IMR-90 (cell line): Measurements from ENCODE around the gene CNGB1. TPM values are rescaled to one million over a fixed set of nuclear protein-coding genes. Genes with fewer than 3 reads are reported as not detected.

ENCODE experiments used
- ATAC-seq: fragments of 200-7000 bp; cut with Tn5 transposase; 2 replicates; pipeline ENCODE4 v1.9.1; 2020; ENCODE audit warnings: low read depth, mild to moderate bottlenecking, moderate library complexity
- BruUV-seq: library from RNA; stranded (reverse); fragments of 400-500 nt; replicated peaks from 2 replicates; lab custom pipeline; 2021; lab: Mats Ljungman, UMichigan
- CTCF ChIA-PET: fragments of 300-600 bp; formaldehyde crosslinking; extraction: SDS; loops from one replicate; lab custom pipeline; 2021; ENCODE audit warnings: antibody characterized with exemption; lab: Yijun Ruan, JAX
- POLR2A ChIA-PET: fragments of 300-600 bp; sonication (Branson Sonifier 250); formaldehyde crosslinking; loops from one replicate; lab custom pipeline; 2022; ENCODE audit warnings: antibody characterized with exemption; ENCODE audit not compliant: unreplicated experiment; lab: Charles Lee
- DNase-seq: peaks from one replicate; pipeline ENCODE4 v3.0.0; 2013
- H2AFZ ChIP-seq: replicated peaks from 2 replicates; pipeline ENCODE3; 2013; ENCODE audit warnings: low read length, mild to moderate bottlenecking; ENCODE audit not compliant: poor library complexity
- H2AK5ac ChIP-seq: 2 replicates; pipeline ENCODE4 v1.6.1; 2013; ENCODE audit warnings: low read depth, low read length, inconsistent platforms
- H2AK9ac ChIP-seq: replicated peaks from 2 replicates; pipeline ENCODE3; 2013; ENCODE audit warnings: mild to moderate bottlenecking, low read depth, low read length, moderate library complexity; ENCODE audit not compliant: poor library complexity
- H2BK120ac ChIP-seq: 2 replicates; pipeline ENCODE4 v1.6.1; 2013; ENCODE audit warnings: low read depth, low read length, inconsistent platforms
- H2BK15ac ChIP-seq: 3 replicates; pipeline ENCODE4 v1.6.1; 2013; ENCODE audit warnings: low read depth, low read length, inconsistent platforms
- H2BK20ac ChIP-seq: 2 replicates; pipeline ENCODE4 v1.6.1; 2013; ENCODE audit warnings: low read depth, mild to moderate bottlenecking, inconsistent platforms, low read length, moderate library complexity
- H2BK5ac ChIP-seq: 2 replicates; pipeline ENCODE4 v1.6.1; 2013; ENCODE audit warnings: mild to moderate bottlenecking, low read depth, low read length, inconsistent platforms; ENCODE audit not compliant: poor library complexity, severe bottlenecking
- H3K14ac ChIP-seq: replicated peaks from 2 replicates; pipeline ENCODE4 v1.6.1; 2013; ENCODE audit warnings: low read depth, low read length, inconsistent platforms
- H3K18ac ChIP-seq: 2 replicates; pipeline ENCODE4 v1.6.1; 2013; ENCODE audit warnings: low read depth, low read length, control low read depth
- H3K23ac ChIP-seq: 2 replicates; pipeline ENCODE4 v1.6.1; 2013; ENCODE audit warnings: low read depth, low read length, inconsistent platforms
- H3K27ac ChIP-seq: 2 replicates; pipeline ENCODE4 v1.5.1; 2013; ENCODE audit warnings: mild to moderate bottlenecking, control low read depth, low read length; ENCODE audit not compliant: insufficient read depth
- H3K27me3 ChIP-seq: 2 replicates; pipeline ENCODE4 v1.6.1; 2013; ENCODE audit warnings: low read length; ENCODE audit not compliant: control insufficient read depth, insufficient read depth
- H3K36me3 ChIP-seq: 2 replicates; pipeline ENCODE4 v1.6.1; 2013; ENCODE audit warnings: low read length, mixed read lengths; ENCODE audit not compliant: control insufficient read depth, insufficient read depth
- H3K4ac ChIP-seq: 2 replicates; pipeline ENCODE4 v1.6.1; 2013; ENCODE audit warnings: low read depth, low read length, inconsistent platforms
- H3K4me1 ChIP-seq: 2 replicates; pipeline ENCODE4 v1.6.1; 2013; ENCODE audit warnings: low read length, mixed read lengths; ENCODE audit not compliant: control insufficient read depth, insufficient read depth
- H3K4me2 ChIP-seq: 2 replicates; pipeline ENCODE4 v1.6.1; 2013; ENCODE audit warnings: low read depth, mild to moderate bottlenecking, control low read depth, low read length, moderate library complexity
- H3K4me3 ChIP-seq: 2 replicates; pipeline ENCODE4 v1.5.1; 2013; ENCODE audit warnings: low read depth, mild to moderate bottlenecking, control low read depth, low read length, moderate library complexity; ENCODE audit not compliant: insufficient read depth
- H3K56ac ChIP-seq: 2 replicates; pipeline ENCODE4 v1.6.1; 2013; ENCODE audit warnings: low read length, inconsistent platforms; ENCODE audit not compliant: insufficient read depth; ENCODE audit errors: extremely low read depth
- H3K79me1 ChIP-seq, 2 experiments: 2 replicates each; pipeline ENCODE4 v1.6.1; 2013; ENCODE audit warnings: low read length in 2 of 2, inconsistent platforms in 1 of 2, low read depth in 1 of 2
- H3K9ac ChIP-seq: 2 replicates; pipeline ENCODE4 v1.6.1; 2013; ENCODE audit warnings: low read depth, low read length, control low read depth
- H3K9me1 ChIP-seq: 2 replicates; pipeline ENCODE4 v1.6.1; 2013; ENCODE audit warnings: low read length, inconsistent platforms; ENCODE audit not compliant: insufficient read depth
- H3K9me3 ChIP-seq: 2 replicates; pipeline ENCODE4 v1.6.1; 2013; ENCODE audit warnings: low read length; ENCODE audit not compliant: control insufficient read depth, insufficient read depth
- H4K20me1 ChIP-seq: 2 replicates; pipeline ENCODE4 v1.6.1; 2013; ENCODE audit warnings: low read length, inconsistent platforms; ENCODE audit not compliant: insufficient read depth
- H4K5ac ChIP-seq: 2 replicates; pipeline ENCODE4 v1.6.1; 2013; ENCODE audit warnings: mild to moderate bottlenecking, low read depth, low read length, control low read depth
- H4K8ac ChIP-seq, 2 experiments: 2 replicates each; pipeline ENCODE4 v1.6.1; 2013; ENCODE audit warnings: low read depth in 2 of 2, low read length in 2 of 2, control low read depth in 1 of 2, inconsistent platforms in 1 of 2
- H4K91ac ChIP-seq: 2 replicates; pipeline ENCODE4 v1.6.1; 2013; ENCODE audit warnings: low read depth, low read length, inconsistent platforms; ENCODE audit not compliant: insufficient read depth
- CHD1 ChIP-seq: IDR thresholded peaks from 2 replicates; pipeline ENCODE4 v1.6.1; 2012; ENCODE audit warnings: low read depth, low read length, improper control_type of control experiment
- FOS ChIP-seq: fragments of 150-350 bp; IDR thresholded peaks from 2 replicates; pipeline ENCODE4 v1.6.1; 2016; ENCODE audit warnings: low read depth, low read length
- NFE2L2 ChIP-seq: fragments of 150-350 bp; IDR thresholded peaks from 2 replicates; pipeline ENCODE4 v1.6.1; 2016; ENCODE audit warnings: low read depth, mild to moderate bottlenecking, low read length
- POLR2A ChIP-seq: IDR thresholded peaks from 2 replicates; pipeline ENCODE4 v1.6.1; 2012; ENCODE audit warnings: mild to moderate bottlenecking, low read depth, low read length
- RAD21 ChIP-seq: IDR thresholded peaks from 2 replicates; pipeline ENCODE4 v1.6.1; 2012; ENCODE audit warnings: low read length, improper control_type of control experiment
- RCOR1 ChIP-seq: IDR thresholded peaks from 2 replicates; pipeline ENCODE4 v1.6.1; 2012; ENCODE audit warnings: mild to moderate bottlenecking, low read length, improper control_type of control experiment; ENCODE audit not compliant: insufficient replicate concordance
- WGBS, 2 experiments: methylation state at CpG; one replicate each; pipeline versions ENCODE4 v1.1.5 to v1.1.7; 2013; ENCODE audit warnings: missing lambda C conversion rate in 2 of 2; ENCODE audit not compliant: insufficient read length in 1 of 2; ENCODE audit errors: extremely low coverage in 2 of 2; 5-methylcytosine and 5-hydroxymethylcytosine counted together
- dilution Hi-C: fragments of 300-500 bp; cut with HindIII; formaldehyde crosslinking; loops from one replicate; pipeline ENCODE4 v1.14.3; 2018; ENCODE audit warnings: low sequenced_read_pairs; ENCODE audit not compliant: unreplicated experiment
- in situ Hi-C: fragments of 300-500 bp; cut with MboI; formaldehyde crosslinking; loops from 3 replicates; pipeline ENCODE4 v1.14.3; 2019; ENCODE audit warnings: low sequenced_read_pairs, inconsistent platforms, mixed read lengths
- intact Hi-C: fragments of 100-400 bp; cut with micrococcal nuclease; formaldehyde crosslinking; loops from 2 replicates; pipeline ENCODE4 v1.10.0; 2022
- polyA plus RNA-seq, 3 experiments: library from polyadenylated mRNA; depleted of rRNA; stranded (reverse); fragments of >200 nt; gene quantifications; 2 replicates each; pipeline ENCODE4 v1.2.3, GENCODE V29; 2012; ENCODE audit warnings: low replicate concordance in 1 of 3
- total RNA-seq: library from RNA; depleted of rRNA; stranded (reverse); fragments of >200 nt; gene quantifications from 2 replicates; pipeline ENCODE4 v1.2.3, GENCODE V29; 2012
- TF ChIP-seq, protein P1 (sequence below): fragments of 150-350 bp; IDR thresholded peaks from 2 replicates; pipeline ENCODE4 v1.6.1; 2016; ENCODE audit warnings: low read depth, mild to moderate bottlenecking, low read length, moderate library complexity, borderline replicate concordance

Gene CNGB1
- total and polyA plus RNA-seq, 2 of the 4 experiments (the other 2 are of a cell fraction) = not detected

DNA sequence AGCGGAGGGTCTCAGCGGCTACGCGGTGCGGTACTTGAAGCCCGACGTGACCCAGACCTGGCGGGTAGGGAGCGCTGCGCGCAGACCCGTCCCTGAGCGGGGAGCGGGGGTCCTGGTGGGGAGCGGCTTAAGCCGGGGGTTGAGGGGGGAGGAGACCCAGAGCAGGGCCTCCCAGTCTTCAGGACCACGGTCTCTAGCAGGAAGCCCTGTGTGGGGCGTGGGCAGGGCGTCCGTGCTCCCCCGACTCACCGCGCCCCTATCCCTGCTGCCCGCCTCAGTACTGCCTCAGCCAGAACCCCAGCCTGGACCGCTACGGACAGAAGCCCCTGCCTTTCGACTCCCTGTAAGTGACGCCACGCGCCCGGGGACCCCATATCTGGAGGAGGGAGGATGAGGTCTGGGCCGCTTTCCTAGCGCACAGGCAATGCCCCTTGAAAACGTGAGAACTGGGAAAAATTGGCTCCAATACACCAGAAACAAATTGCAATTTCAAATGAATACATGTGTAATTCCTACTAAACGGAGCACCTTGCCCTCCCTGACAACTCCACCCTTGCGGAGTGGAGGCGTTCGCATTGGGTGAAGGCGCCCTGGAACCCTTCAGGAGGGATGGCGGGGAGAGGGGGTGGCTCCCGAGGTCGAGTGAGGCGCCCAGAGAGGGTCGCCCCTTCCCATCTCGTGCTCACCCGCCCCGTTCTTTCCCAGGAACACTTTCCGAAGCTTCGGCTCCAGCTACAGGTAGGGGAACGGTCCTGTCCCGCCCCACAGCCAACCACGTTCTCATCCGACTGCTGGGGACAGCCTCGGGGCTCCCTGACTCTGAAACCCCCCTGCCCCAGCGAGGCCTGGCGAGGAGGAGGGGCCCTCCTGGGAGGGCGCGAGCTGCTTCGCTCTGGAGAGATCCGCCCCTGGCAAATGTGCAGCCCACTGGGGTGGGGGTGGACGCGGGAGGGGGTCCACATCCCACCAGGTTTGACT is 14.6 kb upstream of the CNGB1 start:
- H4K20me1 ChIP-seq = no peaks in the 10 kb centered on the region; the same call in 1 of the 2 replicates
- H3K4me2 ChIP-seq = peak overlapping the region; percentile 74
- WGBS, 2 experiments = 17% methylated on average over 7 of the region's 62 CpGs; no CpG with 5 or more reads in 1 of the 2 experiments
- dilution Hi-C loops = no loop called here
- no peaks in the 10 kb centered on the region for H3K9me1 ChIP-seq
- no peaks in the 10 kb centered on the region for H3K79me1 ChIP-seq
- ATAC-seq (peak; percentile 59), DNase-seq (no peak)
- H3K14ac ChIP-seq = no peak overlapping the region
- no peaks in the 10 kb centered on the region for H3K36me3 ChIP-seq
- in situ Hi-C loops = no loop called here
- CTCF ChIA-PET = no interaction called here
- H3K23ac ChIP-seq = no peak overlapping the region
- no peak overlapping the region for H2BK120ac ChIP-seq
- no peak overlapping the region for H2AK5ac ChIP-seq
- H3K18ac ChIP-seq = no peak overlapping the region
- H2AK9ac ChIP-seq = peak overlapping the region; percentile 42
- H2AFZ ChIP-seq = peak overlapping the region; percentile 91
- peak overlapping the region; percentile 48 for H3K4me3 ChIP-seq
- no peak overlapping the region for H2BK20ac ChIP-seq
- H4K5ac ChIP-seq = no peak overlapping the region
- H3K27ac ChIP-seq = no peak overlapping the region
- H3K27me3 ChIP-seq = peaks cover 43% of the 10 kb centered on the region
- no peak overlapping the region for H3K4ac ChIP-seq
- BruUV-seq = no TSS peak
- TF ChIP-seq, protein P1, sequence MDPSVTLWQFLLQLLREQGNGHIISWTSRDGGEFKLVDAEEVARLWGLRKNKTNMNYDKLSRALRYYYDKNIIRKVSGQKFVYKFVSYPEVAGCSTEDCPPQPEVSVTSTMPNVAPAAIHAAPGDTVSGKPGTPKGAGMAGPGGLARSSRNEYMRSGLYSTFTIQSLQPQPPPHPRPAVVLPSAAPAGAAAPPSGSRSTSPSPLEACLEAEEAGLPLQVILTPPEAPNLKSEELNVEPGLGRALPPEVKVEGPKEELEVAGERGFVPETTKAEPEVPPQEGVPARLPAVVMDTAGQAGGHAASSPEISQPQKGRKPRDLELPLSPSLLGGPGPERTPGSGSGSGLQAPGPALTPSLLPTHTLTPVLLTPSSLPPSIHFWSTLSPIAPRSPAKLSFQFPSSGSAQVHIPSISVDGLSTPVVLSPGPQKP = no peak
- no peak for TF ChIP-seq FOS
- no peak for TF ChIP-seq RAD21
- no peak for TF ChIP-seq RCOR1
- TF ChIP-seq NFE2L2 = no peak
- no peak for TF ChIP-seq POLR2A
- TF ChIP-seq CHD1 = no peak
- H3K56ac ChIP-seq = no peak overlapping the region
- no peak overlapping the region for H2BK5ac ChIP-seq
- H3K4me1 ChIP-seq = peaks cover 2% of the 10 kb centered on the region; the same call in 1 of the 2 replicates
- intact Hi-C loops = no loop called here
- no peak overlapping the region for H4K8ac ChIP-seq
- H2BK15ac ChIP-seq = no peak overlapping the region
- H4K91ac ChIP-seq = no peak overlapping the region
- POLR2A ChIA-PET = no interaction called here
- H3K9ac ChIP-seq = no peak overlapping the region
- H3K9me3 ChIP-seq = no peaks in the 10 kb centered on the region
